HL-60 (cell line): Measurements from ENCODE around the gene SUPT3H.

Experiments used
- CTCF ChIP-seq: IDR thresholded peaks from one replicate; pipeline ENCODE4 v1.5.1; 2011; ENCODE audit warnings: low read length, control low read depth, inconsistent platforms; ENCODE audit not compliant: insufficient read depth
- GABPA ChIP-seq: IDR thresholded peaks from 2 replicates; pipeline ENCODE4 v1.6.1; 2012; ENCODE audit warnings: low read depth
- POLR2AphosphoS5 ChIP-seq: IDR thresholded peaks from 2 replicates; pipeline ENCODE4 v1.6.1; 2012; ENCODE audit warnings: low read depth
- REST ChIP-seq: IDR thresholded peaks from 2 replicates; pipeline ENCODE4 v1.6.1; 2012; ENCODE audit warnings: low read depth; ENCODE audit not compliant: insufficient replicate concordance

GRCh38 chr6:44925100-44925739 is 452.5 kb downstream of the SUPT3H start:
- TF ChIP-seq CTCF: no peak
- TF ChIP-seq REST: no peak
- TF ChIP-seq POLR2AphosphoS5: no peak
- TF ChIP-seq GABPA: no peak
